Hippocampal formation (tissue), 2 donors: ENCODE results near the gene DSC1.
"Not testable (repeated sequence)": the region's sequence is repeated elsewhere in the genome, so short reads cannot be mapped to it uniquely, and the experiment has no call there.

Experiments
- DNase-seq, 2 donors: peaks; one replicate each; lab custom pipeline; 2025; lab: John Stamatoyannopoulos, UW

The DSC1 gene

DNA sequence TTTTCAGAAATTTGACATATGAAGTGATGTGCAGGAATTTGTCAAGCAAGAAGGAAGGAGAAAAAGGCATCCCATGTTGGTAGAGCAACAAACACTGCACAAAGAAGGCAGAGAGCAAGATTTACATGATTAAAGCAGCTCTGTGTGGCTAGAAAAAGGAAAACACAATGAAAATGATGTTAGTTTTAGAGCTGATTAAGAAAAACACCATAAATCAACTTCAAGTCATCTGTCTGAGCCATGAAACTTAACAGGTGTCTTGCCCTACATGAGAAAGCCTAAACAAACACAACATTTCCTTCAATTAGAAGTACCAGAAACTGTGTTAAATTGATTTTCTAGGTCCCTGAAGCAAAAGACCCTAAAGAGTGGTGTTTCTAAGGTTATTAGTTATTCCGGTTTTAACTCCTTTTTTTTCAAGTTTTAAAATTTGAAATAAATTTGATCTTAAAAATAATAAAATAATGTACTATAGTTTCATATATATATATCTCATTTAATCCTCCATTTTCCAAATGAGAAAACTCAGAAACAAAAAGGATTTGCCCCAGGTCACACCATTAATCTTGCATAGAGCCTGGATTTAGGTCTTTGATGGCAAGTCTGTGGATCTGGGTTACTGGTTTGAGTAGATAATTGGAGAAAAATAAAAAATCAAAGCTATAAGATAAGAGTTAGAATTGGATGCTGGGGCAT is 8.6 kb upstream of the DSC1 start:
- no peak for DNase-seq

DNA sequence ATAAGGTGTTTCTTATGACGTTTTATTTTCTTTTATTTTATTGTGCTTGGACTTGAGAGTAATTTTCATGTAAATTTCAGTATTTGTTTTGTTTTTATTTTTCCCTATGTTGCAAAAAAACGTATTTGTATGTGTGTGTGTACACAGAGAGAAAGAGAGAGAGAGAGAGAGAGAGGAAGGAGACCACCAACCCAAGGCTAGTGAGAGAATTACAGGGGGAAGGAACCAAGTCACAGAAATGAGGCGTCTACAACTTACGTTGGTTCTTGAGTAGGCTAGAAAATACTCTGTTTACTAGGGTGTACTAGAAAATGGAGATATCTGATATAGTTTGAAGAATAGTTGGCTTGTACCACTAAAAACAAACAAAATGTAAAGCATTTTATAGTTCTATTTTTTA is 7.7 kb upstream of the DSC1 start:
- DNase-seq = no peak

DNA sequence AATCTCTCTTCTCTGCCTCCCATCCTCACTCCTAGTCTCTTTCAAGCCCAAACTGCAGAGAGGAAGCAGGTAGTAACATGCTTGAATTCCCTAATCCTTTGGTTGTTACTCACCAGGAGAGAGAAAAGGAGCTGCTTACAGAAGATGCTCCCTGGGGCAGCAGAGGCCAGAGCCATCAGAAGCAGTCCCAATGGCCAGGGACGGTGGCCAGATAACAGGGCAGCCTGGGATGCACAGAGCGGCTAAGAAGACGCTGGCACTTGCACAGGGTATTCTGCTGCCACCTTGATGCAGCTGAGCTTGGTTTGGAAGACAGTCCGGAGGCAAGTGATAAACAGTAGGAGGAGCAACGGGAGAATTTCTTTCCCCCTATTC is 250 bp downstream of the DSC1 start:
- no peak for DNase-seq

DNA sequence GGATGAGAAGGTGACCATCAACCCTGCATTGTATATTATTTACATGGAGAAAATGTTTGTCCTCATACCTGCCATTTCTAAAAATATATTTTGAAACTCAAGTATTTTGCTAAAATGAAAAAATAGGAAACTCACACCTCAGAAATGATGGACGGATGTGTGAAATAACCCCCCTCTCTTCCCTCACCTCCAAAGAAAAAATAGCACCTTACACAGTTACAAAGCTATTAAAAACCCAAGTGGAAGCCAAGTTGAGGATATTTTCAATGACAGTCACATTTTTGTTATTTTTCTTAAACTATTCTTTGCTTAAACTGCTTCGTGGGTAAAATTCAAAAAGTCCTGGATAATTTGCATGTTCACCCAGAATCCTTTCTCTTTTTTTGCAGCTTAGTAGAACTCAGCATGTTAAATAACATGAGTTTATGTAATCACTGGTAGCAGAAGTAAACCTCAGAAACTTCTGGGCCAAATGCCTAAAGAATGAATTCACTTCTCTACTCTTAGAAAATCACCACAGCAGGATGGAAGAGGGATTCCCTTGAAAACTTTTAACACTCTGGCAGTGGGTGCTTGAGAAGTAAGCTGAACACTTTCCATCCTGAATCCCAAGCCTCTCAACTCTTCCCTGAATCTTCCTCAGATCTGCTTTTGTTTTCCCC is 768 bp downstream of the DSC1 start:
- peak in 1 of 2 donors; percentile 28 for DNase-seq

DNA sequence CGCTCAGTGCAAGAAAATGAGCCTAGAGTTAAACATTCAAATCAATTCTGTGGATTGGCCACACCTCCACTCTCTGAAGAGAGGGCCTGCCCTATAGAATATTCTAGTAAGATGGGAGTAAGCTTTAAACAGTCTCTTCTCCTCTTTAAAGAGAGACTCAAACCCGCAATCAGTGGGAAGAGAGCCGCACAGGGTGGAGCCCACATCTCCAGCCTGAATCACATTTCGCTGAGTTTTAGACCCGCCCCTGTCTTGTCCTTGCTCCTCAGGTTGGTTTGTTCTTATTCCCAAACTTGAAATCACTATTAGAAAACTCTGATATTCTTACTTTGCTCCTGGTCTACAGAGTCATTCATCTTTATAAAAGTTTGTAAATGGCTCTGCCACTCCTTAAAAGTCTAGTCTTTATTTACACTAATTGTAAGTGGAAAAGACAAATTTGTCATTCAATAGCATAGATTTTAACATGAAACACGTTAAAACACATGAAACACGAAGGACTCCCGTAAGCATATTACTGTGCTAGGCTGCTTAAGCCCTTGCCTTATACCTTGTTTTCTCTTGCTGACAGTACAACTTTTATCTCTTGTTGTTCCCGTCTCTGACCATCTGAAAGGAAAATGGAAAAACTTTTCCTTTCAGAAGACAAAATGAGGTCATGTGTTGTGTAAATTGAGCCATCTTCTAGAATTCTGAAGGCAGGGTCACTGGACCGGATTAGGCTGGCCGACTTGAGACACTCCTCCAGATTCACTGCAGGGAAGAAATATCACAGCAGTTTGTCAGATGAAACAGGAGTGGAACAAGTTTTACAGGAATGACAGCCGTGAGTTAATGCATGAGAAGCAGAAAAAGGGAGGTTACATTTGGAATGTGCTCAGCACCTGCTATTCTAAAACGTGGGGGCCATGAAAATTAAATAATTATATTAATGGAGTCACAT is 5.6 kb downstream of the DSC1 start:
- no peak for DNase-seq

DNA sequence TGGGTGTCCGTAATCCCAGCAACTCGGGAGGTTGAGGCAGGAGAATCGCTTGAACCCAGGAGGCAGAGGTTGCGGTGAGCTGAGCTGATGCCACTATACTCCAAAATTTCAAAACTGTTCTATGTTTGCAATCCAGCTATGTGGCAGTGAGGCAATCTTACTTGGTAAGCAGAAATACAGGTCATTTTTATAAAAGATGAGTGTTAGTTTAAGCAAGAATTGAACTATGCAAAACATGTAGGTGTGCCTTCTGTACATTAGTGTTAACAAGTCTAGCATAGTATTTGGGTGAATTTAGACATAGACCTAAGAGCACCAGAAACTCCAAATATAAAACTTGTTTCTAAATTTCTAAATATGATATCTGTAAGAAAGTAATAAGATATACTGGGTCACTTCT is 7.2 kb downstream of the DSC1 start:
- no peak for DNase-seq

DNA sequence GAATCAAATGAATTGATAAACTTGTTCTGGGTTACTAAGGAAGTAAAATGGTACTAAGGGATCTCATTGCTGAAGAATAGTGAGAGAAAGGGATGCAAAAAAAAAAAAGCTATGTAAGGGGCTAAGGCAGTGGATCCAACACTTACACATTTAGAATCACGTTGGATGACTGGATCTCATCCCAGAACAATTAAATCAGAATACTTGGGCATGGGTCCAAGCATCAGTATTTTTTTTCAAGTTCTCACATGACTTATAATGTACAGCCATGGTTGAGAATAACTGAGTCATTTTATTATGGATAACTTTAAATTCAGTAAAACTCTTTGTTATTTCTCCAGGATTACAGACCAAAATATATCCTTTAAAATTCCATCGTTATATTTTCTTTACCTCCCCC is 8.5 kb downstream of the DSC1 start:
- no peak for DNase-seq

DNA sequence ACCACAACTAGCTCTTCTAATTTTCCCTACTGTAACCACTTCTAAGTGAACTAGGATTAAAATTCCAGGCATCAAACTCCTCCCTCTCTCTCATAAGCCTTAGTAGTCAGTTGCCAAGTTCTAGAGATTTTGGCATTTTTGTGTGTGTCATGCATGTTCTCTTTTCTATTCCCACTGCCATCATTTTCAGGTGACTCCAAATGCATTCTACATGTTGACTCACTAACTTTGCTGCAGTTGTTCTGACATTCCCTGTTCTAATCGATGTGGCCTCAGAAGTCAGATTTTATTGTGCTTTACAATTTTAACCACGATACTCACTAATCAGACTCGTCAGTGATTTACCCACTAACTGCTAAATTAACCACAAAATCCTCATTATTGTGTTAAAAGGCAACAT is 13.3 kb downstream of the DSC1 start:
- no peak for DNase-seq

DNA sequence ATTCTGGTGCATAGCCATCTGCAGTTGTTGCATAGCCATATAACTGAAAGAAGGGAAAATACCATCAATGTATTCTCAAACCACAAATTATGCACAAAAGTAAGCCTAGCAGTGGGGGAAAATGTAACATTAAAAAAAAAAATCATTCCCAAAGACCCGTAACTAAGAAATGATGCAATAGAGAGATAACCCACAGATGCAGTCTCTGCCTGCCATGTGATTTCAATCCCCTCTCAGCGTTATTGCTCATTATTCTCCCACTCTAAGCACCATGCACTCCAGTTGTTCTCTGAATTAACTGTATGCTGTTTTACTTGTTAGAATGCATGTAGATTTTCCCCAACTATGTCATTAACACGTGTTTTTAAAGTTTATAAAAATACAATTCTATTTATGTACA is 14.1 kb downstream of the DSC1 start:
- no peak for DNase-seq

DNA sequence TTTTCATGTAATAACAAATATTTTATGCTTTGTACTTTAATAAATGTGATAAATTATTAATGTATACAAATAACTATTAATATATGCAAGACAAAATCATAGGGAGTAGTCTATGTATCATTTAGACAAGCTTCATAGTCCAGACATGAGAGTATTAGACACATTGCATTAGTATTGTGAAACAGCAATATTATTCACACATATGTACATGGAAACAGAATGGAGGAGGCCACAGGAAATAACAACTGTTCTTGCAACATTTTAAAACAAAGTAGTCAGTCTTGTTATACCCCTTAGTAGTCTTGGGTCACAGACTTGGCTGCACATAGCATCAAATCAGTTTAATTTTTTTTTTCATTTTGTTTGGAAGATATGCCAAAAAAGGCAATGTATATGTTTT is 15.8 kb downstream of the DSC1 start:
- no peak for DNase-seq

DNA sequence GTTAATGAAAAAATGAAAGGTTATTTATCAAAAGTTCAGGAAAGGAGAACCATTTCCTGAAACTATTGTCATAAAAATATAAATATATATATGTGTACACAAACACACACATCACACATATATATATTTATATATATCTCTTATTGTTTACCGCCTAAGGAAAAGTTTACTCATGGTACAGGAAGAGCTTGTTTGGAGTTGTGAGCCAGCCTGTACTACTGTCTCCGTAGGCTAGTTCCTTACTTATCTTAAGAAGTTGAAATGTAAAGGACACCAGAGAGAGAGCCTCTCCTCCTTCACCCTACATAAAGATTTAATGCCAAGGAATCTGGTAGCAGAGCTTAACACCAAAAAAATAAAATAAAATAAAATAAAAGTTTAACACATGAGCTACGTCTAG is 19.6 kb downstream of the DSC1 start:
- no peak for DNase-seq

DNA sequence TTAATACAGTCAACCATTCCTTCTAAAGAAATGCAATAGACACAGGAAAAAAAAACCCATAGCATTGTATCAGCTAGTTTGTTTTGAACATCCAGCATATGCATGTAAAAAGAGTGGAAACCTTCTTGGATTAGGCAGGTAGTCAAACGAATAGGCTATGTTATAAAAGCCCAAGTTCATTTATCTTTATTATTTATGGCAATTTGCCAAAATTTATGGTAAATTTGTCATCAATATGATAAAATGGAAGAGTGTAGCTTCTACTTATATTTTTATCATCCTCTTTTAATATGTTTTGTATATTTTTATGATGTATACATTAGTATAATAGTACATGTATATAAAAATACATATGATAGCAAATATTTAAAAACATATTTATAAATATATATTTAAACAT is 23.9 kb downstream of the DSC1 start:
- DNase-seq = no peak

DNA sequence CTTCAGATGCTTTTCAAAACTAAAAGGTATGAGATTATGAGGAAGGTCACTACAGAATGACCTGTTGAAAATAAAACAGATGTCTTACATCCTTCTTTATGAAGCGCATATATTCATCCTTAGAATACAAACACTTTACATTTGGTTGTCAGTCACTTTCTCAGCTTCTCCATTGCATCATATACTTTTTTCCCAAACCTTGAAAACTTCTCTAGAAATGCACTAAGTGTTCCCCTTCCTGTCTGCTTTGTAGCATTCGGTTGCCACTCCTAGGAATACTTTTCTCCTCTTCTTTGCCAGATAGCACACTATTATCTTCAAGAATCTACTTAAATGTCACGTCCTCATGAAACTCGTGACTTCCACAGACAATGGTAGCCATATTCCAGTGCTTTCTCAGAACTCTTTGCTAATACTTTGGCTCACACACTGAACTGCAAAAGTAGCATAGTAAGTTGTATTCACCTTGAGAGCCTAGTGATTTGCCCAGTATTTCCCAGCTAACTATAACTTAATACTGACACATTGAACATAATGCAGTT is 27.6 kb downstream of the DSC1 start:
- DNase-seq = no peak

DNA sequence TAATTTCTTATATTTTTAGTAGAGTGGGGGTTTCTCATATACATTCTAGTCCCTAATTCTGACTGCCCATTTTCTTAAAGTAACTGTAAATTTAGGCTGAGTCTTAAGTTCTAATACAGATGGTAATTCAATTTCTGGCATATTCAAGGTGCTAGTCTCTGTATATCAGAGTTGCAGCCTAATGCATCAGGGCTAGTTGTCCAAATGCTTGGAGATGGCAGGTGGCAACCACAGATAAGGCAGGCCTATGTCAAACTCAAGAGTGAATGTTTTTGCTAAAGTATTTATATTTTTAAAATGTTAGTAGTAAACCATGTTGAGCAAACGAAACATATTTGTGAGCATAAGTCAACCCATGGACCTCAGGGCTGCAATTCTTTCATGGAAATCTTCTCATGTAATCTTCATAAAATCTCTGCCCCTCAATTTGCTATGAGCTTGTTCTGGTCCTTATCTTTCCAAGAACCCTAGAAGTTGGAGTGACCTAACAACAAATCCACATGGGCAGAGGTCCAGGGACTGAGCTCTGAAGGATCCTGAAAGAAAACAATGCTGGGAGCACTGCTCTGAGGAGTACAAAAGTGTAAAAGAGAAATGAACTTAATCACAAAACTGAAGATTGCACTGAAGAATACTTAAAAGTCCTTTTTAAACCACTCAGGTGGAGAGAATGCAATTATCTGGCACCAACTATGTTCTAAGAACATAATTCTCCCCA is 33.1 kb downstream of the DSC1 start:
- no peak for DNase-seq

DNA sequence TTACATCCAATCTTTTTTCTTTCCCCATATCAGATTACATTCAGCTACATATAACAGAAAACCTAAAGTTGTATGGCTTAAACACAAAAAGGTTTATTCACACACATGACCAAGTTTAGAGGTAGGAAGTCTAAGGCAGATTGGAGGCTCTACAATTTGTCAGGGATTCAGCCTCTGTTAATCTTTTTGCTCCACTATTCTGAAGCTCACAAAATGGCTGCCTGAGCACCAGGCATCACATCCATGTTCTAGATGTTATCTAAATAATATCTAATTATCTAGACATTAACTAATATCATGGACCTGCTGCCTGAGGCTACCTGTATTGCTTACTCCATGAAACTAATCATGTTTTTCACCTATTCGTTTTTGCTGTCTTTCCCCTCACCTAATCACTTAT is 36.8 kb downstream of the DSC1 start:
- no peak for DNase-seq

DNA sequence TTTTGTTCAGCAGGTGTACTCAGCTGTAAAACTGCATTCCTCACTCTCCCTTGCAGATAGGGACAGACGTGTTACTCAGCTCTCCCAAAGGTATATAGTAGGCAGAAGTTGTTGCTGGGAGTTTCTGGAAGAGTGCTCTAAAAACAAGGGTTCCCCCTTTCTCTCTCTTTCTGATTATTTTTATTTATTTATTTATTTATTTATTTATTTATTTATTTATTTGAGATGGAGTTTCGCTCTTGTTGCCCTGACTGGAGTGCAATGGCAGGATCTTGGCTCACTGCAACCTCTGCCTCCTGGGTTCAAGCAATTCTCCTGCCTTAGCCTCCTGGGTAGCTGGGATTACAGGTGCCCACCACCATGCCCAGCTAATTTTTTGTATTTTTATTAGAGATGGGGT is 39.5 kb downstream of the DSC1 start:
- not testable (repeated sequence) for DNase-seq

DNA sequence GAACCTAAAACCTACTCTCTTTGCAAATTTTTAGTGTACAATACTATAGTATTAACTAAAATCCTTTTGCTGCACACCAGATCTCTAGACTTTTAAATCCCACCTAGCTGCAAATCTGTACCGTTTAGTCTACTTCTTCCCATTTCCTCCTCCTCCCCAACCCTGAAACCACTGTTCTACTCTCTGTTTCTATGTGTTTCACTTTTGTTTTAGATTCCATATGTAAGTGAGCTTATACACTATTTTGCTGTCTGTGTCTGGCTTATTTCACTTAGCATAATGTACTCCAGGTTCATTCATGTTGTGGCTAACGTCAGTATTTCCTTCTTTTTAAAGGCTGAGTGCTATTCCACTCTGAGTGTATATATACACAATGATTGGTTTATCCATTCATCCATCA is 42.1 kb downstream of the DSC1 start:
- DNase-seq = no peak

DNA sequence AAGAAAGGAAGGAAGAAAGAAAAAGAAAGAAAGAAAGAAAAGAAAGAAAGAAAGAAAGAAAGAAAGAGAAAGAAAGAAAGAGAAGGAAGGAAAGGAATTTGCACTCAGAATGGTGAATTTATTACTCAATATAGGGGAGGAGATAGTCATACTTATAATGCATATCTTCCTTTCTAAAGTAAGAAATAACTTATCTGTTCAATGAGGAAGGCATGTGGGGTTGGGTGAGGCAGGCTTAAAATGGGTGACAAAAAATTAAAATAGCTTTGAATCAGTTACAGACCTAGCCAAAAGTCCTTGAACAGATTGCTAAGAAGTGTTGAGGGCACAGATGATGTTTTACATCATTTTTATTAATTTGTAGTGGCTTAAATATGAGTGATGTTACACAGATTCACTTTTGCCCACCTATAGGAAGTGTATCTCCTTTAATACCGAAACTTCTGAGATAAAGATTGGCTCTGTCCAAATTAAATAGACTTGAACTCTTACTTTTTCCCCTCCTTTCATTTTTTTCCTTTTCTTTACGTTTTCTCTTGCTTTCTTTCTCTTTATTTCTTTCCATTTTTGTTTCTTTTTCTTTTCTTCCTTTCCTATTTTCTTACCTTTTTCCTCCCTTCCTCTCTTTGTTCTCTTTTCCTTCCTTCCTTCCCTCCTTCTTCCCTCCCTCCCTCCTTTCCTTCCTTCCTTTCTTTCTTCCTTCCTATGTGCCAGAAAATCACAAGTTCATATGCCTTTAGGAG is 45.6 kb downstream of the DSC1 start:
- no peak for DNase-seq

DNA sequence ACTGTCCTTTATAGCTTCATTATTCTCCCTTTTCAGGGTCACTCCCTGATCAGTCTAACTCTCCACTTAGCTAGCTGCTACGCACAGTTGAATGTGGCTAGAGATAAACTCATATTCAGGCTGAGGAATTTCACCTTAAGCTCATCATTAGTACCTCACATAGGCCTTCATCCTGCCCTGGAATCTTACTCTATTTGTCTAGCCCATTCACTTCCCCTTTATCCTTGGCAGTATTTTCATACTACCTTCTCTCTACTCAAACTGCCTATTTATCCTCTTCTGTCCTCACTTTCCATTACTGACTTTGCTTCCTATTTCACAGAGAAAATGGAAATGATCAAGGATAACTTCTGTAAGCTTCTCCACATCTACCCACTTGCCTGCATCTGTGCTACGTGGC is 49.9 kb downstream of the DSC1 start:
- no peak for DNase-seq

DNA sequence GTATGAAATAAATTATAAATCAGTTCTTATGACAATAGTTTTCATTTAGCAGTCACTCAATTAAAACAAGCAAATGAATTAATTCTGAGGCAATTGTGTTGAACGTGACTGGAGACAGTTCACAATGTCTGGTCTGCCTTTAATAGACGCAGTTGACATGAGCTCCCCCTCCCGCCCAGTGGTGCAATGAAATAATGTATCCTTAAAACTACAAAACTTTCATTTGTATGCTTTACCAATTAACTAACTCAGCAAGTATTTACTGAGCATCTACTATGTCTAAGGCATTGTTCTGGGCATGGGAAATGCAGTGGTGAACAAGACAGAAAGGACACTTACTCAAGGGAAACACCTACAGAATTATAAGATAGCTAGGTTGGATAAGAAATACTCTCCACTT is 56.9 kb downstream of the DSC1 start:
- DNase-seq = no peak

DNA sequence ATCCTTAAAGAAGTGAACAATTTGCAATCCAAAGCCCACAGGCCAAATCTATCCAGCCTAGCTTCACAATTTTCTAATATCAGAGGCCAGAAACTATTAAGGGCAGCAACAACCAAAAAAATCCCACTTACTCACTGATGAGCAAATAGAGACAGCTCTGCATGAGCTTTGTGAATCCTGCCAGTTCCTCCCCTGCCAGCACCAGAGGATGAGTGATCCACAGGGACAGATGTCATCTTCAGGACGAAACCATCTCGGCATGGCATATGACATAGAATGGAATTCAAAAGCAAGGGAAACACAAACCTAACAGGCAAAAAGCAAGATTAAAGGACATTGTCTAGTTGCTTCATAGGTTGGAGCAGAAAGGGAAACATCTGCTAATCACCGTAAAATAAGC is 58.2 kb downstream of the DSC1 start:
- no peak for DNase-seq
